GM12878 (cell line): ENCODE measurements around the gene SEMA4D. TPM values are rescaled to one million over a fixed set of nuclear protein-coding genes. Genes with fewer than 3 reads are reported as not detected.

Experiments
- ATAC-seq: fragments of 200-7000 bp; cut with Tn5 transposase; 3 replicates; pipeline ENCODE4 v1.9.1; 2020; ENCODE audit warnings: mild to moderate bottlenecking, moderate library complexity
- BruUV-seq: library from RNA; stranded (reverse); fragments of 400-500 nt; replicated peaks from 2 replicates; lab custom pipeline; 2021; lab: Mats Ljungman, UMichigan
- CTCF ChIA-PET: fragments of 300-600 bp; sonication (Branson Sonifier 250); formaldehyde crosslinking; extraction: SDS; loops from one replicate; lab custom pipeline; 2021; ENCODE audit warnings: inconsistent platforms; lab: Yijun Ruan, JAX
- POLR2A ChIA-PET: fragments of 350-600 bp; formaldehyde crosslinking; extraction: SDS; loops from one replicate; lab custom pipeline; 2021; ENCODE audit warnings: inconsistent platforms; lab: Charles Lee
- RAD21 ChIA-PET: fragments of 300-600 bp; sonication (Branson Sonifier 250); formaldehyde crosslinking; loops from one replicate; lab custom pipeline; 2023; ENCODE audit warnings: antibody characterized with exemption; ENCODE audit not compliant: unreplicated experiment; lab: Charles Lee
- SMC1A ChIA-PET: fragments of 300-600 bp; sonication (Branson Sonifier 250); formaldehyde crosslinking; loops from one replicate; lab custom pipeline; 2023; ENCODE audit not compliant: unreplicated experiment, uncharacterized antibody; lab: Charles Lee
- DNase-seq: peaks from one replicate; pipeline ENCODE4 v3.0.0-alpha.2; 2011; ENCODE audit warnings: low read depth, low spot score
- FAIRE-seq: peaks from 3 replicates; lab custom pipeline; 2011; peaks lifted over from hg19 to GRCh38; lab: Jason Lieb, UNC
- H2AFZ ChIP-seq: 2 replicates; pipeline ENCODE4 v1.6.0; 2011; ENCODE audit warnings: low read depth, low read length, control low read depth; ENCODE audit not compliant: control insufficient read depth
- H3K27ac ChIP-seq: 2 replicates; pipeline ENCODE4 v1.5.1; 2011; ENCODE audit warnings: control low read depth; ENCODE audit not compliant: control insufficient read depth, insufficient read depth
- H3K27me3 ChIP-seq, 2 experiments: replicated peaks in 1 of 2; 2 replicates each; pipeline versions ENCODE4 v1.6.0 to v1.6.1; 2011; ENCODE audit warnings: low read length in 1 of 2; ENCODE audit not compliant: control insufficient read depth in 2 of 2, insufficient read depth in 2 of 2
- H3K36me3 ChIP-seq, 2 experiments: 2 replicates each; pipeline ENCODE4 v1.5.1; 2011; ENCODE audit warnings: low read length in 1 of 2; ENCODE audit not compliant: control insufficient read depth in 2 of 2, insufficient read depth in 2 of 2
- H3K4me1 ChIP-seq: 2 replicates; pipeline ENCODE4 v1.6.1; 2011; ENCODE audit warnings: mild to moderate bottlenecking, low read length, moderate library complexity, mixed read lengths; ENCODE audit not compliant: control insufficient read depth, insufficient read depth
- H3K4me2 ChIP-seq: 2 replicates; pipeline ENCODE4 v1.6.0; 2011; ENCODE audit warnings: control low read depth; ENCODE audit not compliant: control insufficient read depth, insufficient read depth
- H3K4me3 ChIP-seq: fragments of 200-600 bp; sonication (generic); 2 replicates; pipeline ENCODE4 v1.5.1; 2016
- H3K79me2 ChIP-seq: 2 replicates; pipeline ENCODE4 v1.6.0; 2011; ENCODE audit warnings: low read length; ENCODE audit not compliant: control insufficient read depth, insufficient read depth
- H3K9ac ChIP-seq: 2 replicates; pipeline ENCODE4 v1.8.0; 2011; ENCODE audit warnings: low read length, control low read depth, mixed read lengths; ENCODE audit not compliant: control insufficient read depth, insufficient read depth
- H3K9me3 ChIP-seq: replicated peaks from 3 replicates; pipeline ENCODE4 v1.5.1; 2011; ENCODE audit warnings: mild to moderate bottlenecking, low read length; ENCODE audit not compliant: control insufficient read depth, insufficient read depth
- H4K20me1 ChIP-seq: 2 replicates; pipeline ENCODE4 v1.6.0; 2011; ENCODE audit not compliant: control insufficient read depth, insufficient read depth
- EED ChIP-seq: sonication (generic); IDR thresholded peaks from 2 replicates; pipeline ENCODE4 v1.6.1; 2016; ENCODE audit warnings: antibody characterized with exemption, low read depth
- POLR2A ChIP-seq: IDR thresholded peaks from 2 replicates; pipeline ENCODE4 v1.6.1; 2011; ENCODE audit warnings: low read depth, mild to moderate bottlenecking, low read length
- SMARCA5 ChIP-seq: fragments of 450-650 bp; IDR thresholded peaks from 2 replicates; pipeline ENCODE4 v1.6.1; 2017; ENCODE audit warnings: mild to moderate bottlenecking
- SPI1 ChIP-seq: IDR thresholded peaks from 2 replicates; pipeline ENCODE4 v1.6.1; 2011; ENCODE audit warnings: low read depth, mild to moderate bottlenecking, low read length, moderate library complexity, borderline replicate concordance; ENCODE audit not compliant: insufficient read depth
- ZNF687 ChIP-seq: fragments of 450-650 bp; IDR thresholded peaks from 2 replicates; pipeline ENCODE4 v1.6.1; 2017; ENCODE audit warnings: mild to moderate bottlenecking, moderate library complexity
- whole genome bisulfite sequencing: methylation state at CpG from one replicate; pipeline ENCODE4 v1.1.6; 2016; ENCODE audit warnings: low lambda C conversion rate; ENCODE audit not compliant: insufficient replicate concordance, insufficient coverage; ENCODE audit errors: missing lambda C conversion rate; 5-methylcytosine and 5-hydroxymethylcytosine counted together
- in situ Hi-C: fragments of 300-500 bp; cut with MboI; formaldehyde crosslinking; loops from 9 replicates; pipeline ENCODE4 v1.14.3; 2018; ENCODE audit warnings: mixed read lengths
- intact Hi-C: fragments of 100-400 bp; cut with micrococcal nuclease; formaldehyde crosslinking; loops from one replicate; pipeline ENCODE4 v1.14.2; 2022; ENCODE audit not compliant: unreplicated experiment
- polyA plus RNA-seq, 11 experiments: library from polyadenylated mRNA; depleted of rRNA in 4 of 11; unstranded in 6 of 11; stranded (reverse) in 5 of 11; fragments of >200 nt; fragmentation: Nextera tagmentation in 4 of 11; fragmentation: Illumina TruSeq in 1 of 11; extraction: Ambion mirVana in 4 of 11; extraction: Trizol in 1 of 11; gene quantifications; 1 replicate in 1 of 11; 2 replicates in 10 of 11; pipeline versions ENCODE4 v1.2.1 to v1.2.3, GENCODE V29; 2011 to 2016; ENCODE audit warnings: inconsistent platforms in 2 of 11, missing spikeins in 2 of 11, low read depth in 1 of 11
- total RNA-seq, 4 experiments: library from RNA; depleted of rRNA in 3 of 4; stranded (reverse); fragments of >200 nt in 3 of 4; fragmentation: Illumina TruSeq in 1 of 4; extraction: Trizol in 1 of 4; gene quantifications; 2 replicates each; pipeline versions ENCODE4 v1.2.1 to v1.2.3, GENCODE V29; 2013 to 2021

Gene SEMA4D
- total and polyA plus RNA-seq, 10 of the 15 experiments (the other 5 are each of a cell fraction or from before 2014, with no cell fraction given), result 15.1 to 136 (median 39.6) TPM

GRCh38 chr9:89375191-89375760, 122.6 kb downstream of the SEMA4D start (continued):
- peak; percentile 64; the same call in 1 of the 2 replicates for TF ChIP-seq ZNF687
- peak; percentile 82 for TF ChIP-seq SPI1
- TF ChIP-seq SMARCA5, result 0 out of 2 replicates have a peak, but pooled peaks have one; percentile 14

- CTCF ChIA-PET, result interaction anchor here (0.6 to 3.7 kb wide), 7 partner anchors 25 to 174 kb away, joined by 3 to 42 read pairs (median 4); no protein-coding TSS in a partner anchor
- ATAC-seq, result no peak
- intact Hi-C loops (no loop called here), in situ Hi-C loops (no loop called here)
- DNase-seq, result no peak
- no peaks in the 10 kb centered on the region; the same call in 1 of the 2 replicates for H4K20me1 ChIP-seq
- WGBS, result 83% methylated on average over 4 of the region's 4 CpGs
- H3K27ac ChIP-seq, result no peak overlapping the region
- SMC1A ChIA-PET, result interaction anchor here (1.2 to 2.4 kb wide), 5 partner anchors 52 to 174 kb away, joined by 3 to 25 read pairs (median 4); no protein-coding TSS in a partner anchor
- H3K36me3 ChIP-seq, result peaks cover 11% of the 10 kb centered on the region in 2 experiments; a peak in 3 of 4 replicates
- no TSS peak for BruUV-seq
- no peak overlapping the region for H3K4me3 ChIP-seq
- H3K79me2 ChIP-seq, result no peaks in the 10 kb centered on the region
- no peaks in the 10 kb centered on the region for H3K27me3 ChIP-seq
- RAD21 ChIA-PET, result interaction anchor here (1.0 to 2.6 kb wide), 4 partner anchors 45 to 175 kb away, joined by 3 to 39 read pairs (median 5); no protein-coding TSS in a partner anchor
- no peak overlapping the region for H3K4me2 ChIP-seq
- H2AFZ ChIP-seq, result no peak overlapping the region
- no peak for TF ChIP-seq EED
- peak; percentile 37; the same call in 1 of the 2 replicates for TF ChIP-seq POLR2A
- H3K4me1 ChIP-seq, result peaks cover 15% of the 10 kb centered on the region
- FAIRE-seq, result no peak
- POLR2A ChIA-PET, result interaction anchor here (1.6 kb wide), 1 partner anchor 175 kb away, joined by 9 read pairs; no protein-coding TSS in a partner anchor
- H3K9ac ChIP-seq, result no peak overlapping the region
- no peaks in the 10 kb centered on the region for H3K9me3 ChIP-seq
These were observed 123.7 kb downstream of the SEMA4D start for GRCh38 chr9:89374176-89374575.
